Measurements from ENCODE around the gene RALGPS1. TPM values are rescaled to one million over a fixed set of nuclear protein-coding genes. Genes with fewer than 3 reads are reported as not detected.
A peak's percentile ranks its signal among the peaks of the same experiment; 100 is the strongest.

The RALGPS1 gene
- total RNA-seq, 2 experiments from 2014 or later = 14.1 to 14.4 TPM

DNA sequence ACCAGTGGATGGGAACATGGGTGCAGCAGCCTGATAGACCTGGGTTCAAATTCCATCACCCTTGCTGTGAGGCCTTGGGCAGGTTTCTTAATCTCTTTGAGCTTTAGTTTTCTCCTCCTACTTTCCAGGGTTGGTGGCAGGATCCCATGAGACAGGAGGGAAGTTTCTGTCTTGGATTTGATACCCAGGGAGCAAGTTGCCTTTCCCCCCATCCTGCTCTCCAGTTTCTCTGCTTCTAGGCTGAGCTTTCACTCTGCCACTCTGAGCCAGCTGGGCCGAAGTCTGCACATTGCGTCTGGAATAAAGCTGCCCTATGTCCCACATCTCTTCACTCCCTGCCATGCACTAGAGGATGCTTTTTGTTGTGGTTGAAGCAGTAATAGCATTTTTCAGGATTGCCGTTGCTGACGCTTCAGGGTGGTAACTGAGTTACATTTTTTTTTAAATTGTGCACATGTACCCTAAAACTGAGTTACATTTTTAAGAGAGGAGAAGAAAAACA lies 248.3 kb downstream of the RALGPS1 start:
- ChIA-PET CTCF (ENCODE audit: unreplicated experiment) (no interaction called here), POLR2A (interaction anchor here (0.5 kb wide), 1 partner anchor 1385 kb away, joined by 3 read pairs; no protein-coding TSS in a partner anchor)
- Histone ChIP-seq H2AFZ (ENCODE audit: low read length) (no peak overlapping the region), H4K20me1 (ENCODE audit: insufficient read depth, low read length) (no peaks in the 10 kb centered on the region), H3K79me2 (ENCODE audit: insufficient read depth, low read depth, low read length) (no peaks in the 10 kb centered on the region), H3K36me3 (ENCODE audit: insufficient read depth, low read length) (no peaks in the 10 kb centered on the region), H3K4me2 (ENCODE audit: low read length) (peak overlapping the region; percentile 40), H3K9me2 (ENCODE audit: insufficient read depth, low read length) (no peaks in the 10 kb centered on the region), H3K4me3 (ENCODE audit: low read depth, low read length, poor library complexity, severe bottlenecking) (peak overlapping the region; percentile 7), H3K4me1 (ENCODE audit: insufficient read depth, low read length, poor library complexity, severe bottlenecking) (peaks cover 69% of the 10 kb centered on the region), H3K9me3 (ENCODE audit: low read length) (no peaks in the 10 kb centered on the region), H3K27ac (ENCODE audit: low read depth, low read length, poor library complexity, severe bottlenecking) (no peak overlapping the region)
- TF ChIP-seq CTCF (conservative IDR thresholded peaks at IDR 0.05; ENCODE audit: low read length) = no peak
- no peak for TF ChIP-seq EZH2phosphoT487 (IDR thresholded peaks at IDR 0.05; ENCODE audit: borderline replicate concordance, low read depth, low read length)
- no TSS peak for BruUV-seq (replicated peaks)
- DNase-seq (ENCODE audit: low spot score) = no peak
- intact Hi-C loops (cut with micrococcal nuclease; ENCODE audit: unreplicated experiment) = no loop called here

DNA sequence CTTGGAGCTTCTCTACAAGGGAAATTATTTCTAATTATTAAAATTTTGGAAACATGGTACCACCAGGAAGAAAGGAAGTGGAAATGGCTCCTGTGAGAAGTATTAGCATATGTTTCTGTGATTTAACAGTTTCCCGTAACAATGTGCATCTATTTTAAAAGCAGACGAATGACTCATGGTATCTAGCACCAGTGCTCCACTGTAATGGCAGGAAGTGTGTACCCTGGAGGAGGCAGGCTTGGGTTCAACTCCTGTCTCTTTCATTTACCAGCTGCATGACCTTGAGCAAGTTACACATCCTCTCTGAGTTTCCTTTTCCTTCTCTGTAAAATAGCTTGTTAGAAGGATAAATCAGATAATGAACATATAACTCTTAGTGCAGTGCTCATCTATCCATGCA lies 248.8 kb downstream of the RALGPS1 start:
- Histone ChIP-seq H3K27ac (ENCODE audit: low read depth, low read length, poor library complexity, severe bottlenecking) (no peak overlapping the region), H2AFZ (ENCODE audit: low read length) (no peak overlapping the region), H3K36me3 (ENCODE audit: insufficient read depth, low read length) (no peaks in the 10 kb centered on the region), H3K4me3 (ENCODE audit: low read depth, low read length, poor library complexity, severe bottlenecking) (peak overlapping the region; percentile 7), H3K79me2 (ENCODE audit: insufficient read depth, low read depth, low read length) (no peaks in the 10 kb centered on the region), H4K20me1 (ENCODE audit: insufficient read depth, low read length) (no peaks in the 10 kb centered on the region), H3K9me3 (ENCODE audit: low read length) (no peaks in the 10 kb centered on the region), H3K4me2 (ENCODE audit: low read length) (peak overlapping the region; percentile 40), H3K4me1 (ENCODE audit: insufficient read depth, low read length, poor library complexity, severe bottlenecking) (peaks cover 74% of the 10 kb centered on the region), H3K9me2 (ENCODE audit: insufficient read depth, low read length) (no peaks in the 10 kb centered on the region)
- ChIA-PET POLR2A (interaction anchor here (0.5 kb wide), 1 partner anchor 1385 kb away, joined by 3 read pairs; no protein-coding TSS in a partner anchor), CTCF (ENCODE audit: unreplicated experiment) (no interaction called here)
- BruUV-seq (replicated peaks) = no TSS peak
- intact Hi-C loops (cut with micrococcal nuclease; ENCODE audit: unreplicated experiment) = no loop called here
- TF ChIP-seq CTCF (conservative IDR thresholded peaks at IDR 0.05; ENCODE audit: low read length) (no peak), EZH2phosphoT487 (IDR thresholded peaks at IDR 0.05; ENCODE audit: borderline replicate concordance, low read depth, low read length) (no peak)
- peak; percentile 72 for DNase-seq (ENCODE audit: low spot score)

- Histone ChIP-seq H3K79me2 (ENCODE audit: insufficient read depth, low read depth, low read length) (no peaks in the 10 kb centered on the region), H3K36me3 (ENCODE audit: insufficient read depth, low read length) (no peaks in the 10 kb centered on the region), H3K27ac (ENCODE audit: low read depth, low read length, poor library complexity, severe bottlenecking) (no peak overlapping the region), H3K4me1 (ENCODE audit: insufficient read depth, low read length, poor library complexity, severe bottlenecking) (peaks cover 69% of the 10 kb centered on the region), H3K4me3 (ENCODE audit: low read depth, low read length, poor library complexity, severe bottlenecking) (no peak overlapping the region), H3K9me3 (ENCODE audit: low read length) (no peaks in the 10 kb centered on the region), H2AFZ (ENCODE audit: low read length) (no peak overlapping the region), H3K9me2 (ENCODE audit: insufficient read depth, low read length) (no peaks in the 10 kb centered on the region), H4K20me1 (ENCODE audit: insufficient read depth, low read length) (no peaks in the 10 kb centered on the region), H3K4me2 (ENCODE audit: low read length) (peak overlapping the region; percentile 61)
- ChIA-PET POLR2A (interaction anchor here (1.1 kb wide), 1 partner anchor 10 kb away, joined by 3 read pairs; no protein-coding TSS in a partner anchor), CTCF (ENCODE audit: unreplicated experiment) (no interaction called here)
- intact Hi-C loops (cut with micrococcal nuclease; ENCODE audit: unreplicated experiment) = no loop called here
- no peak for DNase-seq (ENCODE audit: low spot score)
- TF ChIP-seq CTCF (conservative IDR thresholded peaks at IDR 0.05; ENCODE audit: low read length) = no peak
- no peak for TF ChIP-seq EZH2phosphoT487 (IDR thresholded peaks at IDR 0.05; ENCODE audit: borderline replicate concordance, low read depth, low read length)
- no TSS peak for BruUV-seq (replicated peaks)
These were observed 250.5 kb downstream of the RALGPS1 start for GRCh38 chr9:127165116-127165515.

Data from OCI-LY7 (cell line).